Calu3 (cell line): ENCODE results near the gene COG4. TPM values are rescaled to one million over a fixed set of nuclear protein-coding genes. Genes with fewer than 3 reads are reported as not detected.

Experiments
- BruUV-seq: library from RNA; stranded (reverse); fragments of 400-500 nt; replicated peaks from 2 replicates; lab custom pipeline; 2021; lab: Mats Ljungman, UMichigan
- CTCF ChIA-PET: fragments of 300-600 bp; sonication (Branson Sonifier 250); formaldehyde crosslinking; loops from one replicate; lab custom pipeline; 2022; ENCODE audit warnings: antibody characterized with exemption; lab: Charles Lee
- DNase-seq: peaks from one replicate; pipeline ENCODE4 v3.0.0; 2022
- H3K27ac Mint-ChIP-seq: one replicate; pipeline ENCODE4 v1.8.0; 2022; ENCODE audit warnings: mixed read lengths; ENCODE audit not compliant: unreplicated experiment
- H3K27me3 Mint-ChIP-seq: one replicate; pipeline ENCODE4 v1.8.0; 2022; ENCODE audit warnings: mixed read lengths; ENCODE audit not compliant: unreplicated experiment
- H3K36me3 Mint-ChIP-seq: one replicate; pipeline ENCODE4 v1.8.0; 2022; ENCODE audit warnings: mild to moderate bottlenecking, moderate library complexity, mixed read lengths; ENCODE audit not compliant: insufficient read depth, unreplicated experiment
- H3K4me1 Mint-ChIP-seq: one replicate; pipeline ENCODE4 v1.8.0; 2022; ENCODE audit warnings: mild to moderate bottlenecking, low read depth, mixed read lengths; ENCODE audit not compliant: unreplicated experiment
- H3K4me3 Mint-ChIP-seq: one replicate; pipeline ENCODE4 v1.8.0; 2022; ENCODE audit warnings: mild to moderate bottlenecking, low read depth, moderate library complexity, mixed read lengths; ENCODE audit not compliant: unreplicated experiment
- H3K9me3 Mint-ChIP-seq: one replicate; pipeline ENCODE4 v1.8.0; 2022; ENCODE audit warnings: low read depth, mixed read lengths; ENCODE audit not compliant: unreplicated experiment
- CTCF ChIP-seq: fragments of 200-600 bp; IDR thresholded peaks from one replicate; pipeline ENCODE4 v1.8.0; 2022; ENCODE audit warnings: antibody characterized with exemption; ENCODE audit not compliant: unreplicated experiment
- intact Hi-C: fragments of 100-400 bp; cut with micrococcal nuclease; formaldehyde crosslinking; loops from one replicate; pipeline ENCODE4 v1.10.0; 2022; ENCODE audit not compliant: unreplicated experiment
- total RNA-seq: library from RNA; stranded (reverse); gene quantifications from 2 replicates; pipeline ENCODE4 v1.2.3, GENCODE V29; 2022

The COG4 gene
- total RNA-seq, 1 experiment from 2014 or later = 88.6 TPM

DNA sequence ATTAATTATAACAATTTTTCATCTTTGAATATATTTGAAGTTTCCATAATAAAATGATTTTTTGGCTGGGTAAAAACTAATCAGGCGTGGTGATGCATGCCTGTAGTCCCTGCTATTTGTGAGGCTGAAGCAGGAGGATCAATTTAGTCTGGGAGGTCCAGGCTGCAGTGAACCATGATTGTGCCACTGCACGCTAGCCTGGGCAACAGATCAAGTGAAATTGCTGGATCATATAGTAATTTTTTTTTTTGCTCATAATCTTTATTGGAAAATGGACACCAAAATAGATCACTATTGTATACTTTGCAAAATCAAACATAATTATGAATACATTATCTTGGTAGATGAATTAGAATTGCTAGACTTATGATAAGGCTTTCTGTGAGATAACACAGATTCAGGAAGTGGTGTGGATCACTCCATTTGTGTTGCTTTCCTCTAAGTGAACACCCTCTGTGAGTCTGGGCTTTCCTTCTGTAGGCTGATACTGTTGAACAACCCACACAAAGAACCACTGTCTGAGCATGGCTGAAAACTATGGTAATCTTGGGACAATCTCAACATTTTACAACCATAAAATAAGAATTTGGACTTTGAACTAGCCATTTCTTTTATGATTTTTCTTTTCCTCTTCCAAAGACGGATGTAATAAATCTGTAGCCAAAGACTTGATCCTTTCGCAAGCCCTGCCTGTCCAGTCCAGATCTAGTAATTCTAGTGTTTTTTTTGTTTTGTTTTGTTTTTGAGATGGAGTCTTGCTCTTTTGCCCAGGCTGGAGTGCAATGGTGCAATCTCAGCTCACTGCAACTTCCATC is 78.9 kb downstream of the COG4 start:
- Mint-ChIP-seq H3K9me3 (no peaks in the 10 kb centered on the region), H3K27ac (no peak overlapping the region), H3K27me3 (no peaks in the 10 kb centered on the region), H3K36me3 (peaks cover 4% of the 10 kb centered on the region), H3K4me1 (peaks cover 8% of the 10 kb centered on the region), H3K4me3 (no peak overlapping the region)
- DNase-seq = no peak
- CTCF ChIA-PET = no interaction called here
- no peak for TF ChIP-seq CTCF
- BruUV-seq = no TSS peak
- intact Hi-C loops = loop anchor here (5.0 kb wide), 1 partner anchor 62 kb away; no protein-coding TSS in a partner anchor

GRCh38 chr16:70442344-70442743 is 81.0 kb downstream of the COG4 start:
- Mint-ChIP-seq H3K27me3 (no peaks in the 10 kb centered on the region), H3K27ac (no peak overlapping the region), H3K4me1 (peaks cover 21% of the 10 kb centered on the region), H3K9me3 (no peaks in the 10 kb centered on the region), H3K36me3 (peaks cover 22% of the 10 kb centered on the region), H3K4me3 (no peak overlapping the region)
- no TSS peak for BruUV-seq
- intact Hi-C loops = loop anchor here (5.0 kb wide), 1 partner anchor 60 kb away; no protein-coding TSS in a partner anchor
- CTCF ChIA-PET = interaction anchor here (0.7 kb wide), 1 partner anchor 29 kb away, joined by 3 read pairs; no protein-coding TSS in a partner anchor
- TF ChIP-seq CTCF = no peak
- DNase-seq = no peak

DNA sequence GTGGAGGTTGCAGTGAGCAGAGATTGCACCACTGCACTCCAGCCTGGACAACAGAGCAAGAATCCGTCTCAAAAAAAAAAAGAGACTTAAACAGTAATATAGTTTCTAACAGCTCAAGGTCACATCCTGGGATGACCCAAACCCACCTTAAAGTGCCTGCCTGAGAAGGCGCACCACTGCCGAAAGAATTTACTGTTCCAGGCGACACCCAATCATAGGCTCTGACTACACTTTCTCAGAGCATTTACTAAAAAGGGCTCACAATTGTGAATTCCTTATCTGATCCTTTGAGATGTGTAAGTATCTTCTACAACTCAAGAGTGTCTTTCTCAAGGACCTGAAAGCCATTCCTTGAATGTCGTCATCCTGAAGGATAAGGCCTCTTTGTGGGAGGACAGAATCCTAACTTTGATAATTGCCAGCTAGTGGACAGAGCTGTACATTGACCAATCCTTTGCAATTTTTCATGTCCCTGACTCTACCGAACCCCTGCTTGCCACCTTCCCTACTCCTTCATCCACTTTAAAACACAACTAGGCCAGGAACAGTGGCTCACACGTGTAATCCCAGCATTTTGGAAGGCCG is 81.9 kb downstream of the COG4 start:
- H3K27me3 Mint-ChIP-seq = no peaks in the 10 kb centered on the region
- intact Hi-C loops = loop anchor here (5.0 kb wide), 1 partner anchor 59 kb away; no protein-coding TSS in a partner anchor
- no peak for TF ChIP-seq CTCF
- no TSS peak for BruUV-seq
- H3K4me3 Mint-ChIP-seq = no peak overlapping the region
- peaks cover 22% of the 10 kb centered on the region for H3K36me3 Mint-ChIP-seq
- no peak for DNase-seq
- peaks cover 22% of the 10 kb centered on the region for H3K4me1 Mint-ChIP-seq
- H3K9me3 Mint-ChIP-seq = no peaks in the 10 kb centered on the region
- CTCF ChIA-PET = interaction anchor here (0.6 kb wide), 1 partner anchor 82 kb away, joined by 5 read pairs; no protein-coding TSS in a partner anchor
- no peak overlapping the region for H3K27ac Mint-ChIP-seq

DNA sequence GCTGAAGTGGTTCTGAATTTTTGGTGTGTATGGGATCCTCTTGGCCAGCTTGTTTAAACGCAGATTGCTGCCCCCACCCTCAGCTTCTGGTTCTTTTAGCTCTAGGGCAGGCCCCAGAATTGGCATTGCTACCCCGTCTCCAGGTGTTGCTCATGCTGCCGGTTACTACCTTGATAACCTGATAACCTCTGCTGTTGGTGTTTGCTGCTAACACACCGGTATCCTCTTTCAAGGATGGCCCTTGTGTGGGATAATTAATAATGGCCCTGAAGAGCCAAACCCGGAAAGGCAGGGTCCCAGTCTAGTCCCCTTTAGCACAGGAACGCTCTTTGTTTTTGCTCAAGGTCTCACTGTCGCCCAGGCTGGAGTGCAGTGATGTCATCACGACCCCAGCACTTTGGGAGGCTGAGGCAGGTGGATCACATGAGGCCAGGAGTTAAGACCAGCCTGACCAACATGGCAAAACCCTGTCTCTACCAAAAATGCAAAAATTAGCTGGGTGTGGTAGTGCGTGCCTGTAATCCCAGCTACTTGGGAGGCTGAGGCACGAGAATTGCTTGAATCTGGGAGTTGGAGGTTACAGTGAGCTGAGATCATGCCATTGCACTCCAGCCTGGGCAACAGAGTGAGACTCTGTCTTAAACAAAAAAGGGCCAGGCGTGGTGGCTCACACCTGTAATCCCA is 83.2 kb downstream of the COG4 start:
- Mint-ChIP-seq H3K9me3 (no peaks in the 10 kb centered on the region), H3K27ac (no peak overlapping the region), H3K4me3 (peak overlapping the region; percentile 72), H3K4me1 (peaks cover 22% of the 10 kb centered on the region), H3K36me3 (peaks cover 22% of the 10 kb centered on the region), H3K27me3 (no peaks in the 10 kb centered on the region)
- no peak for TF ChIP-seq CTCF
- no peak for DNase-seq
- no TSS peak for BruUV-seq
- intact Hi-C loops = loop anchor here (5.0 kb wide), 1 partner anchor 58 kb away; no protein-coding TSS in a partner anchor
- CTCF ChIA-PET = interaction anchor here (0.6 kb wide), 1 partner anchor 11 kb away, joined by 8 read pairs; no protein-coding TSS in a partner anchor
